NCI-H82 treated with DMSO at 0.1 percent for 48 hours (cell line): ENCODE measurements around the gene NANOS2.
A peak's percentile ranks its signal among the peaks of the same experiment; 100 is the strongest.
"Not testable (repeated sequence)": the region's sequence is repeated elsewhere in the genome, so short reads cannot be mapped to it uniquely, and the experiment has no call there.

ENCODE experiments used
- DNase-seq: peaks from one replicate; lab custom pipeline; 2025; ENCODE audit not compliant: unreplicated experiment; lab: John Stamatoyannopoulos, UW

NANOS2 gene

DNA sequence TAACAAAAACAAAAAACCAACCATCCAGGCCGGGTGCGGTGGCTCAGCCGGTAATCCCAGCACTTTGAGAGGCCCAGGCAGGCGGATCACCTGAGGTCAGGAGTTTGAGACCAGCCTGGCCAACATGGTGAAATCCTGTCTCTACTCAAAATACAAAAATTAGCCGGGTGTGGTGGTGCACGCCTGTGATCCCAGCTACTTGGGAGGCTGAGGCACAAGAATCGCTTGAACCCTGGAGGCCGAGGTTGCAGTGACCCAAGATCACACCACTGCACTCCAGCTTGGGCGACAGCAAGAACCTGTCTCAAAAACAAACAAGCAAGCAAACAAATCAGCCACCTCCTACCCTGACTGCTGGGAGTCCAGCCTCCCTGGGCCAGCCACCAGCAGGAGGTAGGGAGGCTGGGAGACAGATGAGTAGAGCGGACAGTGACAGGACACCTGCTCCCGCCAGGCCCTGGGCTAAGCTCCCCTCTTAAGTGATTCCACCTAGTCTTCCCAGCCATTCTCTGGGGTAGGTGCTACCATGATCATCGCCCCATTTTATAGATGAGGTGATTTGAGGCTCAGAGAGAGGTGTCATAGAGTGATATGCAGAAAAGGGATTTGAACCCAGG, 18.5 kb downstream of the NANOS2 start:
- DNase-seq, result not testable (repeated sequence)

DNA sequence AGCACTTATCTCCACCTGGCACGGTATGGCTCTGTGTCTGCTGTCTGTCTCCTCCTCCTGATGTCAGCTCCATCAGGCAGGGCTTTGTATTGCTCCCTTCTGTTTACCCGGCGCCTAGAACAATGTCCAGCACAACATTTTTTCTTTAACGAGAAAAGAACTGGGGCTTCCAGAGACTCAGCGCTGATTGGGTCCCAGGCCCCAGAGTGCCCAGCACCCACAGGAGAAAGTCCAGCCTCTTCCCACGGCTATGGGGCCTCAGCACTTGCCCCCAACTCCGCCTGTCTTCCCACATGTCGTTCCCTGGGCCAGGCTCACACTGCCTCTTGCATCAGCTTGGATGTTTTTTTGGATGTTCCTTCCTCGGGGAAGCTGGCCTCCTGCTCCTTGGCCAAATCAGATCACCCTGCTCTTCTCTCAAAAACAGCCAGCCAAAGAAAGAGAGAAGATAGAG, 19.0 kb downstream of the NANOS2 start:
- DNase-seq, result no peak

DNA sequence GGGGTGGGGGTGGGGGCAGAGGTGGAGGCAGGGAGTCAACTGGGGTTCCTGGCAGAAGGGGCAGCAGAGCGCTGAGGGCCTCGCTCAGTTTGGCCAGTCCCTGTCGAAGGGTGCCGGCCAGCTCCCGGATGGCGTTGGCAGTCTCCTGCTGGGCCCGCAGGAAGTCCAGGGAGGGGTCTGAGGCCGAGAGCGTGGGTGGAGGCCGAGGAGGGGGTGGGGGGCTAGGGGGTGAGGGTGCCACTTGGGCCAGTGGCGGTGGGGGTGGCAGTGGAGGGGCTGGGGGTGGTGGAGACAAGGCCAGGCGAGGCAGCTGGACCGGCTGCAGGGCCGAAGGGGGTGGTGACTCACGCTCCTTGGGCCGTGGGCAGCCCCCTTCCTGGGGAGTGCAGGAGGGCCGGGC, 23.7 kb downstream of the NANOS2 start:
- DNase-seq, result no peak

GRCh38 chr19:45889210-45889885, 25.2 kb downstream of the NANOS2 start:
- DNase-seq, result no peak

GRCh38 chr19:45887200-45887710, 27.3 kb downstream of the NANOS2 start:
- DNase-seq, result no peak

DNA sequence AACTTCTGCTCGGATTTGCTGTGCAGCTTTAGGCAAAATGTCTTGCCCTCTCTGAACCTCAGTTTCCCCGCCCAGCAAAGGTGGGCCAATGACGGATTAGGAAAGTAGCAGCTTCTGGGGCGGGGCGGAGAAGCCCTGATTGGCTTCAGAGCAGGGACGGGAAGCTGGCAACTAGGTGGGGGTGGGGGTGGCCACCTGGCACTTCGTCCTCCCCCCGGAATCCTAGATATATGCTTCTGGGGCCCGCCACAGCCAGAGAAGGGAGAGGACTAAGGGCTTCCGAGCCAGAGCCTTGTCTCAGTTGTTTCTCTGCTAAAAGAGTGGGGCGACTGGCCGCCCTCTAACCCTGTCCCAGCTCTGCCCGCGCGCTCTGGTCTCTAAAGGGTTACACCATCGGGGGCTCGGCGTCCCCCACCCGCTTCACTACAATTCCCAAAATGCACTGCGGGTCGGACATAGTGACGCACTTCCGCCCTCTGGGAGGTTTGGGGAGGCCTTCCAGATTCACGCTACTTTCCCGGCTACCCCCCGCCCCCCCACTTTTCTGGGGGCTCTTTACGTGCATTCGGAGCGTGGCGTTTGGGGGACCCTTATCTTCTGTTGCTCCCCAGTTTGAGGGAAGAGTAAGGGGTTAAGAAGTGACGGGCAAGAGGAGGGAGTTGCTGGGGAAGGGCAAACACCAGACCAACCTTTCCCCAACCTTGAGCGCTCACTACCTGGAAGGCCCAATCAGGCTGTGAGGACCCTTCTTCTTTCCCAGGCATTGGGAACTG, 28.0 kb downstream of the NANOS2 start:
- DNase-seq, result peak; percentile 74

- DNase-seq, result peak; percentile 73
Observed at GRCh38 chr19:45885556-45886426, 28.8 kb downstream of the NANOS2 start, which contains the start of gene IRF2BP1. Gene IRF2BP1, minus strand, starts transcription at chr19:45886141. Its CDS starts 367 bp downstream, at chr19:45885774.

- no peak for DNase-seq
Observed at GRCh38 chr19:45884682-45885555, 29.7 kb downstream of the NANOS2 start.

- no peak for DNase-seq
Observed at GRCh38 chr19:45883881-45884681, 30.5 kb downstream of the NANOS2 start.

GRCh38 chr19:45883586-45883880, 31.0 kb downstream of the NANOS2 start:
- DNase-seq, result no peak

DNA sequence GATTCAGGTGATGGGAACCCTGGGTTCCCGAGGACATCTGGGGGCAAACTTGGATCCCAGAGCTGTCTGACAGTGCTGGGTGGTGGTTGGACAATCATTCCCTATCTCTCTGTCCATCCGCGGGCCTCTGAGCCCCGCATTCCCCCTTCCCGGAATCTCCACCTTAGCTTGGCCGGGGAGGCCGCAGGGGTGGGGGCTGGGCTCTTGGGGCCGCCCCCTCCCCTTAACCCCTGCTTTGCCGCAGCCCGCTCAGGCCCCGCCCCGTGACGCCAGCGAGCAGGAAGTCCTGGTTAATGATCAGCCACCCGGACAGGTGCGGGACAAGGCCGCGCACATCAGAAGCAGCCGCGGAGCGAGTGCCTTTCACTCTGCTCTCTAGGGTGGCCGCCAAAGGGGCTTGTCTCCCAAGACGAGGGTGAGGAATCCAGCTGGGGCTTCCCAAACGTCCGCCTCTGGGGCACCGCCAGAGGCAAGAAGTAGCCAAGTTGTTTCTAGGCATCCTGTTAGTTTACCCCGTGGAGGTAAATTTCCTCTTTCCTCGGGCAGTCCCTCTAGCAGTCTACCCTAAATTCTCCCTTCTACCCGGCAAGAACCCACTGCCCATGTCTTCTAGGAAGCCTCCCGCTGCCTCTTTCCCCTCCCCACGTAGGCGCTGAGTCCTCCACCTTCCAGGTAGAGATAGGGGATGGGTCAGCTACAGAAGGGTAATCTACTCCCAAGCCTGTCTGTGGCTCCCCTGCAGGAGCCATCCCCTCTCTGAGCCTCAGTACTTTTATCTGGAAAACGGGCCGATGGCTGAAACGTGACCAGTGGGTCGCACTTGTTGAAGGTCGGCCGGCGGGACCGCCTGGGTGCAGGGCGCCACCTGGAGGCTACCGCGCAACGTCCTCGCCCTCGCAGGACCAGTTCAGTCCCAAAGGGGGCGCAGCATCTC, 31.7 kb downstream of the NANOS2 start:
- DNase-seq, result peak; percentile 33

GRCh38 chr19:45881909-45882528, 32.6 kb downstream of the NANOS2 start:
- no peak for DNase-seq

DNA sequence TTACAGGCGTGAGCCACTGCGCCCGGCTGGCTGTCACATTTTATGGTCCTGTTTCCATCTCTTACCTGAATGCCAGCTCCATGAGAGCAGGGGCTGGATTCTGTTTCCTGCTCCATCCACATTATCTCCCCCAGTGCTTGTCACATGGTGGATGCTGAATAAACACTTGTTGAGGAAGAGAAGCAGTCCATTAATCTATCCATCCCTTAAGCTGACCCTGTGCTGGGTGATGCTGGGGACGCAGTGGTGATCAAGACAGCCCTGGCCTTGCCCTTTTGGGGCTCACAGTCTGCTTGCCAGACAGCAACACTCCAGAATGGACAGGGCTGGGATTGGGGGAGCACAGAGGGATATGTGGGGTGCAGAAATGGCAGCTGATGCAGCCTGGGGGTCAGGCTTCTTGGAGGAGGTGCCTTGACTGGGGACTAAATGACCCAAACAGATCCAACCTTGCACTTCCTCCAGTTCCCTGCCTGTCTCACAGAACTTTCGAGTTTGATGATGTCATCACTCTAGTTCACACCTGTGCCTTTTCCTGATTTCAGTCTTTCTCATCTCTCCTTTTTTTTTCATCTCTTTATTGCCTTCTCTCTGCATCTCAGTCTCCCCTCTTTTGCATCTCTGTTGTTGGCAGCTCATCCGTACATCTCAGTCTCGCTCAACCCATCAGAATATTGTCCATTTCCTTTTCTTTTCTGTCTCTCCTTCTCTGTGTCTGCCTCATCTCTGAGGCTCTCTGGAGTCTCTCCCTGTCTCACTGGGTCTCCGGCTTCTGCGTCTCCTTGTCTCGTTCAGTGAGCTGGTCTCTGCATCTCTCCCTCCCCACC, 33.3 kb downstream of the NANOS2 start:
- no peak for DNase-seq

DNA sequence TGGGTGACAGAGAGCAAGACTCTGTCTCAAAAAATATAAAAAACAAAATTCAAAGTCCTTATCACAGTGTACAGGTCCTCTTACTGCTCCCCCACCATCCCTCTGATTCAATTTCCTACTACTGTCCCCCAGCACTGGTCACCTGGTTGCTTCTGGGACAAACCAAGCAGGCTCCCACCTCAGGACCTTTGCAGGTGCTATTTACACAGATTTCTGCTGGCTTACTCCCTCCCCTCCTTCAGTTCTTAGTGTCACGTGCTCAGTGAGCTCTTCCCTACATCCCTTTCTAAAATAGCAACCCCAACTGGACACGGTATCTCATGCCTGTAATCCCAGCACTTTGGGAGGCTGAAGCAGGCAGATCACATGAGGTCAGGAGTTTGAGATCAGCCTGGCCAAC, 34.6 kb downstream of the NANOS2 start:
- DNase-seq, result no peak

DNA sequence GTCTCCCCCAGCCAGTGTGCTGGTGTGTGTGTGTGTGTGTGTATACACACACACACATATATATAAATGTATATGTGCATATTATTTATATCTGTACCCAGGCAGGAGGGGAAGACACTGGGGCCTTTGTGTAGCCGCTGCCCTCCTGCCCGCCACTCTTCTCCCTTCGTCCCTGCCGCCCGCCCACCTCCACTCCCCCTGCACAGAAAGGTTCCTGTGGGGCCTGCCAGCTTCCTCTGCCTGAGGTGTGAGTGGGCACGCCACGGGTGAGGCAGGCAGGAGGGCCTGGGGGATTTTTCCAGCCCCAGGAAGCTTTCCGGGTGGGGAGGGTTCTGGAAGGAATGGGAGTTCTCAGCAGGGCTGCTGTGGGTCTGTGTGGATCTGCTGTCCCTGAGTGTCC, 35.5 kb downstream of the NANOS2 start:
- no peak for DNase-seq

DNA sequence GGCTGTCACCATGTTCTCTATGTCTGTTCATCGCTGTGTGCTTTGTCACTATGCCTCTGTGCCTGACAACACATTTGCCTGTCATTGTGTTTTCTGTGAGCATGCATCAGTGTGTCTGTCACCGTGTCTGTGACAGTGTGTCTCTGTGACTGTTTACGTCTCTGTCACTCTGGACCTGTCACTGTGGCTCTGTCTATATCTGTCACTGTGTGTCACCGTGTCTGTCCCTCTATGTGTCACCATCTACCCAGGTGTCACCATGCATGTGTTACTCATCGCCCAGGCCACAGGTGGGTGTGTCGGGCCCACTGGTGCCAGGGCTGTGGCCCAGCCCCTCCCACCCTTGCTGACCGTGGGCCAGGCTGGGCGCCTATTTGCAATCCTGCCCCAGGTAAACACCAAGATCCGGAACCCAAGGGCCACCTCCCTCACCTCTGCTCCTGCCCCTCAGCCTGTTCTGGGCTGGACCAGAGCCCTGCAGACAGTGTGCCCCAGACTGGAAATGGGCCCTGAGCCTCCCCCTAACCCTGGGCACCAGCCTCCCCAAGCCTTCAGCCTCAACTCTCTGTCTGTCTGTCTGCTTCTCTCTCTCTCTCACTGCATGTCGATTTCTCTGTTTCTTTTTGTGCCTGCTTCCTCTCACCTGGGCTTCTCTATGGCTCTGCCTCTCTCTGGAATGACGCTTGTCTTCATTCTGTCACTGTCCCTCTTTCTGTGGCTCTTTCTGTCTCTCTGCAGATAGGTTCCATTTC, 36.4 kb downstream of the NANOS2 start:
- no peak for DNase-seq
